GM12878 (cell line): ENCODE data around the gene POLE4.

Source experiments
- EP300 ChIP-seq, 2 experiments: fragments of 150-350 bp in 1 of 2; IDR thresholded peaks; 2 replicates each; pipeline ENCODE4 v1.6.1; 2011 to 2012; ENCODE audit warnings: low read depth in 2 of 2, low read length in 2 of 2, borderline replicate concordance in 1 of 2, improper control_type of control experiment in 1 of 2, inconsistent platforms in 1 of 2; ENCODE audit not compliant: control insufficient read depth in 1 of 2
- EZH2 ChIP-seq: IDR thresholded peaks from 2 replicates; pipeline ENCODE4 v1.6.1; 2012; ENCODE audit warnings: low read depth, mild to moderate bottlenecking, control low read depth, inconsistent platforms, low read length, borderline replicate concordance; ENCODE audit not compliant: control insufficient read depth
- MEF2A ChIP-seq: IDR thresholded peaks from 2 replicates; pipeline ENCODE4 v1.6.1; 2011; ENCODE audit warnings: low read depth, mild to moderate bottlenecking, low read length, moderate library complexity; ENCODE audit not compliant: insufficient read depth
- POLR2A ChIP-seq: IDR thresholded peaks from 2 replicates; pipeline ENCODE4 v1.6.1; 2011; ENCODE audit warnings: low read depth, mild to moderate bottlenecking, low read length
- RAD21 ChIP-seq: IDR thresholded peaks from 2 replicates; pipeline ENCODE4 v1.6.1; 2011; ENCODE audit warnings: mild to moderate bottlenecking, low read depth, low read length, moderate library complexity; ENCODE audit not compliant: insufficient read depth
- TF ChIP-seq, protein P1 (sequence below): IDR thresholded peaks from 2 replicates; pipeline ENCODE4 v1.6.1; 2012; ENCODE audit warnings: mild to moderate bottlenecking, low read depth, low read length
- TF ChIP-seq, protein P2 (sequence below), 3 experiments: IDR thresholded peaks in 2 of 3; conservative IDR thresholded peaks in 1 of 3; 2 replicates each; pipeline ENCODE4 v1.5.1; 2011; ENCODE audit warnings: low read depth in 3 of 3, low read length in 3 of 3, mild to moderate bottlenecking in 3 of 3, control low read depth in 2 of 3, moderate library complexity in 2 of 3, inconsistent platforms in 1 of 3, mixed read lengths in 1 of 3; ENCODE audit not compliant: control insufficient read depth in 2 of 3, insufficient read depth in 1 of 3; ENCODE audit errors: extremely low read depth in 1 of 3
- TF ChIP-seq, protein P3 (sequence below): IDR thresholded peaks from 2 replicates; pipeline ENCODE4 v1.6.1; 2011; ENCODE audit warnings: borderline replicate concordance, low read depth, mild to moderate bottlenecking, moderate library complexity, mixed read lengths, low read length; ENCODE audit not compliant: insufficient read depth; ENCODE audit errors: extremely low read length
- TF ChIP-seq, protein P4 (sequence below): fragments of 450-650 bp; IDR thresholded peaks from 2 replicates; pipeline ENCODE4 v1.6.1; 2017; ENCODE audit warnings: mild to moderate bottlenecking, low read depth, inconsistent platforms; ENCODE audit not compliant: poor library complexity, severe bottlenecking
- TF ChIP-seq, protein P5 (sequence below): fragments of 450-650 bp; IDR thresholded peaks from 2 replicates; pipeline ENCODE4 v1.6.1; 2014; ENCODE audit warnings: mild to moderate bottlenecking
- TF ChIP-seq, protein P6 (sequence below): fragments of 450-650 bp; formaldehyde crosslinking; IDR thresholded peaks from 2 replicates; pipeline ENCODE4 v1.5.0; 2022; ENCODE audit warnings: mild to moderate bottlenecking, missing genetic modification characterization

DNA sequence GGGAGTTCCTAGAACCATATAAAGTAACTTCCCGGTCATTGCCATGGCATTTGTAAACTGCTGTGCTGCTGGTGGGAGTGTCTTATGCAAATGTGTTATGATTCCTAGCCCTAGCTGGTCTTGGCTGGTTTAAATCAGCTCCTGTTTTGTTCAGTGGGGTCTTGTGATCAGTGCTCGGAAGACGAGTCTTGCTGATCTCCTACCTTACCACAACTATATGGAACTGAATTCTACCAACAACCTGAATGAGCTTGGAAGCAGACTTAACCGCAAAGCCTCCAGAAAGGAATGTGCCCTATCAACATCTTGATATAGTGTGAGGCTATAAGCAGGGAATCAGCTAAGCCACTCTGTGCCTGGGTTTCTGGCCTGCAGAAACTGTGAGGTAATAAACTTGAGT lies 33.5 kb downstream of the POLE4 start:
- TF ChIP-seq, protein P1, sequence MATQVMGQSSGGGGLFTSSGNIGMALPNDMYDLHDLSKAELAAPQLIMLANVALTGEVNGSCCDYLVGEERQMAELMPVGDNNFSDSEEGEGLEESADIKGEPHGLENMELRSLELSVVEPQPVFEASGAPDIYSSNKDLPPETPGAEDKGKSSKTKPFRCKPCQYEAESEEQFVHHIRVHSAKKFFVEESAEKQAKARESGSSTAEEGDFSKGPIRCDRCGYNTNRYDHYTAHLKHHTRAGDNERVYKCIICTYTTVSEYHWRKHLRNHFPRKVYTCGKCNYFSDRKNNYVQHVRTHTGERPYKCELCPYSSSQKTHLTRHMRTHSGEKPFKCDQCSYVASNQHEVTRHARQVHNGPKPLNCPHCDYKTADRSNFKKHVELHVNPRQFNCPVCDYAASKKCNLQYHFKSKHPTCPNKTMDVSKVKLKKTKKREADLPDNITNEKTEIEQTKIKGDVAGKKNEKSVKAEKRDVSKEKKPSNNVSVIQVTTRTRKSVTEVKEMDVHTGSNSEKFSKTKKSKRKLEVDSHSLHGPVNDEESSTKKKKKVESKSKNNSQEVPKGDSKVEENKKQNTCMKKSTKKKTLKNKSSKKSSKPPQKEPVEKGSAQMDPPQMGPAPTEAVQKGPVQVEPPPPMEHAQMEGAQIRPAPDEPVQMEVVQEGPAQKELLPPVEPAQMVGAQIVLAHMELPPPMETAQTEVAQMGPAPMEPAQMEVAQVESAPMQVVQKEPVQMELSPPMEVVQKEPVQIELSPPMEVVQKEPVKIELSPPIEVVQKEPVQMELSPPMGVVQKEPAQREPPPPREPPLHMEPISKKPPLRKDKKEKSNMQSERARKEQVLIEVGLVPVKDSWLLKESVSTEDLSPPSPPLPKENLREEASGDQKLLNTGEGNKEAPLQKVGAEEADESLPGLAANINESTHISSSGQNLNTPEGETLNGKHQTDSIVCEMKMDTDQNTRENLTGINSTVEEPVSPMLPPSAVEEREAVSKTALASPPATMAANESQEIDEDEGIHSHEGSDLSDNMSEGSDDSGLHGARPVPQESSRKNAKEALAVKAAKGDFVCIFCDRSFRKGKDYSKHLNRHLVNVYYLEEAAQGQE, result no peak
- TF ChIP-seq RAD21 (no peak), EZH2 (no peak), EP300 (IDR thresholded peaks at IDR 0.05; ENCODE audit: borderline replicate concordance in 1 of 2, control insufficient read depth in 1 of 2, low read depth in 2 of 2, low read length in 2 of 2) (no peak), POLR2A (no peak), MEF2A (no peak)
- TF ChIP-seq, protein P2, sequence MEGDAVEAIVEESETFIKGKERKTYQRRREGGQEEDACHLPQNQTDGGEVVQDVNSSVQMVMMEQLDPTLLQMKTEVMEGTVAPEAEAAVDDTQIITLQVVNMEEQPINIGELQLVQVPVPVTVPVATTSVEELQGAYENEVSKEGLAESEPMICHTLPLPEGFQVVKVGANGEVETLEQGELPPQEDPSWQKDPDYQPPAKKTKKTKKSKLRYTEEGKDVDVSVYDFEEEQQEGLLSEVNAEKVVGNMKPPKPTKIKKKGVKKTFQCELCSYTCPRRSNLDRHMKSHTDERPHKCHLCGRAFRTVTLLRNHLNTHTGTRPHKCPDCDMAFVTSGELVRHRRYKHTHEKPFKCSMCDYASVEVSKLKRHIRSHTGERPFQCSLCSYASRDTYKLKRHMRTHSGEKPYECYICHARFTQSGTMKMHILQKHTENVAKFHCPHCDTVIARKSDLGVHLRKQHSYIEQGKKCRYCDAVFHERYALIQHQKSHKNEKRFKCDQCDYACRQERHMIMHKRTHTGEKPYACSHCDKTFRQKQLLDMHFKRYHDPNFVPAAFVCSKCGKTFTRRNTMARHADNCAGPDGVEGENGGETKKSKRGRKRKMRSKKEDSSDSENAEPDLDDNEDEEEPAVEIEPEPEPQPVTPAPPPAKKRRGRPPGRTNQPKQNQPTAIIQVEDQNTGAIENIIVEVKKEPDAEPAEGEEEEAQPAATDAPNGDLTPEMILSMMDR (IDR thresholded peaks at IDR 0.05 in 2 of 3, conservative IDR thresholded peaks at IDR 0.05 in 1 of 3; ENCODE audit: control insufficient read depth in 2 of 3, extremely low read depth in 1 of 3, insufficient read depth in 1 of 3, low read depth in 3 of 3, low read length in 3 of 3), result no peak
- TF ChIP-seq, protein P3, sequence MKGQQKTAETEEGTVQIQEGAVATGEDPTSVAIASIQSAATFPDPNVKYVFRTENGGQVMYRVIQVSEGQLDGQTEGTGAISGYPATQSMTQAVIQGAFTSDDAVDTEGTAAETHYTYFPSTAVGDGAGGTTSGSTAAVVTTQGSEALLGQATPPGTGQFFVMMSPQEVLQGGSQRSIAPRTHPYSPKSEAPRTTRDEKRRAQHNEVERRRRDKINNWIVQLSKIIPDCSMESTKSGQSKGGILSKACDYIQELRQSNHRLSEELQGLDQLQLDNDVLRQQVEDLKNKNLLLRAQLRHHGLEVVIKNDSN, result no peak
- TF ChIP-seq, protein P4, sequence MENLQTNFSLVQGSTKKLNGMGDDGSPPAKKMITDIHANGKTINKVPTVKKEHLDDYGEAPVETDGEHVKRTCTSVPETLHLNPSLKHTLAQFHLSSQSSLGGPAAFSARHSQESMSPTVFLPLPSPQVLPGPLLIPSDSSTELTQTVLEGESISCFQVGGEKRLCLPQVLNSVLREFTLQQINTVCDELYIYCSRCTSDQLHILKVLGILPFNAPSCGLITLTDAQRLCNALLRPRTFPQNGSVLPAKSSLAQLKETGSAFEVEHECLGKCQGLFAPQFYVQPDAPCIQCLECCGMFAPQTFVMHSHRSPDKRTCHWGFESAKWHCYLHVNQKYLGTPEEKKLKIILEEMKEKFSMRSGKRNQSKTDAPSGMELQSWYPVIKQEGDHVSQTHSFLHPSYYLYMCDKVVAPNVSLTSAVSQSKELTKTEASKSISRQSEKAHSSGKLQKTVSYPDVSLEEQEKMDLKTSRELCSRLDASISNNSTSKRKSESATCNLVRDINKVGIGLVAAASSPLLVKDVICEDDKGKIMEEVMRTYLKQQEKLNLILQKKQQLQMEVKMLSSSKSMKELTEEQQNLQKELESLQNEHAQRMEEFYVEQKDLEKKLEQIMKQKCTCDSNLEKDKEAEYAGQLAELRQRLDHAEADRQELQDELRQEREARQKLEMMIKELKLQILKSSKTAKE, result no peak
- TF ChIP-seq, protein P5, sequence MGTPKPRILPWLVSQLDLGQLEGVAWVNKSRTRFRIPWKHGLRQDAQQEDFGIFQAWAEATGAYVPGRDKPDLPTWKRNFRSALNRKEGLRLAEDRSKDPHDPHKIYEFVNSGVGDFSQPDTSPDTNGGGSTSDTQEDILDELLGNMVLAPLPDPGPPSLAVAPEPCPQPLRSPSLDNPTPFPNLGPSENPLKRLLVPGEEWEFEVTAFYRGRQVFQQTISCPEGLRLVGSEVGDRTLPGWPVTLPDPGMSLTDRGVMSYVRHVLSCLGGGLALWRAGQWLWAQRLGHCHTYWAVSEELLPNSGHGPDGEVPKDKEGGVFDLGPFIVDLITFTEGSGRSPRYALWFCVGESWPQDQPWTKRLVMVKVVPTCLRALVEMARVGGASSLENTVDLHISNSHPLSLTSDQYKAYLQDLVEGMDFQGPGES, result no peak
- TF ChIP-seq, protein P6, sequence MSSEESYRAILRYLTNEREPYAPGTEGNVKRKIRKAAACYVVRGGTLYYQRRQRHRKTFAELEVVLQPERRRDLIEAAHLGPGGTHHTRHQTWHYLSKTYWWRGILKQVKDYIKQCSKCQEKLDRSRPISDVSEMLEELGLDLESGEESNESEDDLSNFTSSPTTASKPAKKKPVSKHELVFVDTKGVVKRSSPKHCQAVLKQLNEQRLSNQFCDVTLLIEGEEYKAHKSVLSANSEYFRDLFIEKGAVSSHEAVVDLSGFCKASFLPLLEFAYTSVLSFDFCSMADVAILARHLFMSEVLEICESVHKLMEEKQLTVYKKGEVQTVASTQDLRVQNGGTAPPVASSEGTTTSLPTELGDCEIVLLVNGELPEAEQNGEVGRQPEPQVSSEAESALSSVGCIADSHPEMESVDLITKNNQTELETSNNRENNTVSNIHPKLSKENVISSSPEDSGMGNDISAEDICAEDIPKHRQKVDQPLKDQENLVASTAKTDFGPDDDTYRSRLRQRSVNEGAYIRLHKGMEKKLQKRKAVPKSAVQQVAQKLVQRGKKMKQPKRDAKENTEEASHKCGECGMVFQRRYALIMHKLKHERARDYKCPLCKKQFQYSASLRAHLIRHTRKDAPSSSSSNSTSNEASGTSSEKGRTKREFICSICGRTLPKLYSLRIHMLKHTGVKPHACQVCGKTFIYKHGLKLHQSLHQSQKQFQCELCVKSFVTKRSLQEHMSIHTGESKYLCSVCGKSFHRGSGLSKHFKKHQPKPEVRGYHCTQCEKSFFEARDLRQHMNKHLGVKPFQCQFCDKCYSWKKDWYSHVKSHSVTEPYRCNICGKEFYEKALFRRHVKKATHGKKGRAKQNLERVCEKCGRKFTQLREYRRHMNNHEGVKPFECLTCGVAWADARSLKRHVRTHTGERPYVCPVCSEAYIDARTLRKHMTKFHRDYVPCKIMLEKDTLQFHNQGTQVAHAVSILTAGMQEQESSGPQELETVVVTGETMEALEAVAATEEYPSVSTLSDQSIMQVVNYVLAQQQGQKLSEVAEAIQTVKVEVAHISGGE (CRISPR knock-in tag), result no peak
